HG02885 (cell line): ENCODE measurements around the gene SLC9C2.

Experiments used
- ATAC-seq: cut with Tn5 transposase; IDR thresholded peaks from one replicate; pipeline ENCODE4 v1.9.1; 2021; ENCODE audit warnings: mild to moderate bottlenecking; ENCODE audit not compliant: unreplicated experiment, poor library complexity

The SLC9C2 gene

GRCh38 chr1:173454966-173455524, 147.8 kb downstream of the SLC9C2 start:
- ATAC-seq = no peak

GRCh38 chr1:173453982-173454381, 148.9 kb downstream of the SLC9C2 start:
- ATAC-seq = no peak

GRCh38 chr1:173451981-173452380, 150.9 kb downstream of the SLC9C2 start:
- no peak for ATAC-seq
